NOMO-1 (cell line): ENCODE measurements around the gene DEFB127.
"Not testable (repeated sequence)": the region's sequence is repeated elsewhere in the genome, so short reads cannot be mapped to it uniquely, and the experiment has no call there.

Experiments used
- DNase-seq, 2 experiments: peaks; one replicate each; lab custom pipeline; 2025; ENCODE audit not compliant: unreplicated experiment in 2 of 2; lab: John Stamatoyannopoulos, UW

DEFB127 gene, protein sequence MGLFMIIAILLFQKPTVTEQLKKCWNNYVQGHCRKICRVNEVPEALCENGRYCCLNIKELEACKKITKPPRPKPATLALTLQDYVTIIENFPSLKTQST

DNA sequence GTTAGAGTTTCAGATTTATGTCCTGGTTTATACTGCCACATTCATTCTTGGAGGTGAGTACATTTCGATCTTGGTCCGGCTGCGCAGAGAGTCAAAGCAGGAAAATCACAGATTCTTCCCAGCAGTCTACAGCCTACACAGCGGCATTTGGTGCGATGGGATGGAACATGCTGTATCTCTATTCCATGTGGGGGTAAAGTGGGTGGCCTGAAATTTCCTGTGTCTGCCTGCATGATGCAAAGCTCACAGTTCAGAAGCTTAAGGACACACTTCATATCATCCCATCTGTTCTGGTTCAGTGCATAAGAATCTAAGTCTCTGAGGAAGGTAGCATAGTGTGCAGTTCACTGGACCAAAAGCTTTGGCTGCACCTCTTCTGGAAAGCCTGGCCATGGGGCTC, at the start of gene DEFB127:
TSS of gene DEFB127 (plus strand) at position 301 of the 400 bp plus-strand sequence. CDS start at position 392, 91 bp downstream.
- DNase-seq, result no peak

DNA sequence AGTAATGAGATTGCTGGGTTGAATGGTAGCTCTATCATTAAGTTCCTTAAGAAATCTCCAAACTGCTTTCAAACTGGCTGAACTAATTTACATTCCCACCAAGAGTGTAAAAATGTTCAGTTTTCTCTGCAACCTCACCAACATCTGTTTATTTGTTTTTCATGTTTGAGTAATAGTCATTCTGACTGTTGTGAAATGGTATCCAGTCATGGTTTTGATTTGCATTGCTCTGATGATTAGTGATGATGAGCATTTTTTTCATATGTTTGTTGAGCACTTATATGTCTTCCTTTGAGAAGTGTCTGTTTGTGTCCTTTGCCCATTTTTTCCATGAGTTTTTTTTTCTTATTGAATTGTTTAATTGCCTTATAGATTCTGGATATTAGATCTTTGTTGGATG, 44.9 kb upstream of the DEFB127 start:
- no peak for DNase-seq

DNA sequence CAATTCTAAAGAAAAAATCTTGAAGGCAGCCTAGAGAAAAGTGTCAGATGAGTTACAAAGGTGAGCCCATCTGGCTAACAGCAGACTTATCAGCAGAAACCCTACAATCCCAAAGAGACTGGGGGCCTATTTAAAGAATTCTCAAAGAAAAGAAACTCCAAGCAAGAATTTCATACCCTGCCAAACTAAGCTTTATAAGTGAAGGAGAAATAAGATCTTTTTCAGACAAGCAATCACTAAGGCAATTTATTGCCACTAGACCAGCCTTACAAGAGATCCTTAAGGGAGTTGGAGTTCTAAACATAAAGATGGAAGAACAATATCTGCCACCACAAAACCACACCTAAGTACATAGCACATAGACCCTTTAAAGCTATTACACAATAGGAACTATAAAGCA, 39.7 kb upstream of the DEFB127 start:
- DNase-seq, result no peak

DNA sequence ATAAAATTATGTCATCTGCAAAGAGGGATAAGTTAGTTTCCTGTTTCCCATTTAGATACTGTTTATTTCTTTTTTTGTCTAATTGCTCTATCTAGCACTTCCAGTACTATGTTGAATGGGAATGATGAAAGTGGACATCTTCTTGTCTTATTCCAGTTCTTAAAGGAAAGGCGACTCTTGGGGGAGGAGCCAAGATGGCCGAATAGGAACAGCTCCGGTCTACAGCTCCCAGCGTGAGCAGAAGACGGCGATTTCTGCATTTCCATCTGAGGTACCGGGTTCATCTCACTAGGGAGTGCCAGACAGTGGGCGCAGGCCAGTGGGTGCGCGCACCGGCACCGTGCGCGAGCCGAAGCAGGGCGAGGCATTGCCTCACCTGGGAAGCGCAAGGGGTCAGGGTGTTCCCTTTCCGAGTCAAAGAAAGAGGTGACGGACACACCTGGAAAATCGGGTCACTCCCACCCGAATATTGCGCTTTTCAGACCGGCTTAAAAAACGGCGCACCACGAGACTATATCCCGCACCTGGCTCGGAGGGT, 27.4 kb upstream of the DEFB127 start:
- DNase-seq, result not testable (repeated sequence)

DNA sequence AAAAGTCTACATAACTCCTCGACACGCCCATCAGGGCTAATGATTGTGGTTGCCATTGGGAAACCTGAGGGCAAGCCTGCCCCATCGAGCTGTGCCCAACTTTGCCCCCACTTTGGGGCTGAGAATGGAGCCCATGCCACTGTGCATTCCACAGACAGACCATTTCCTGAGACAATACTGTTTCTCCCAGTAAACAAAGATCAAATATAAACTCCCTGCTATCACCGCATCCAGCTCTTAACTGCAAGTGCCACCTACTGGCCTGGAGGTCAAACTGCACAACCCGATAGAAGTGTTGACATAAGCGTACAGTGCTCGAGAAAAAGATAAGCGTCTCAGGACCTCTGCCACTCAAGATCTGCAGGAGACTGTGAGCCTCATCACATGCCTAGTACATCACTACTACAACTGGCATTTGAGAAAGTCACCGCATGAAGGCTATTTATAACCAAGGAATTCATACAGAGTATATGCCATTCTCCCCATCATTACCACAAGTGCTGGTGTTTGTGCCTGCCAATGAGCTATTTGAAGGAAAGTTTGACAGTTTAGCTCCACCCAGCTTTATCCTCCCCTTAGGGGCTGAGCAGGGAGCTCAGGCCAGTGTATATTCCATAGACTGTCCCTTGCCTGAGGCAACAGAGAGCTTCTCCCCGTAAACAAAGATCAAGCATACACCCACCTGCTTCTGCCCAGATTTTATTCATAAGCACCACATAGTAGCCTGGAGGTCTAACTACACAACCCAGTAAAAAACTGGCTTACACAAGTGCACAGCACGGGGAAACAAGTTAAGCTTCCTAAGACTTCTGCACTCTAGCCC, 19.4 kb upstream of the DEFB127 start:
- no peak for DNase-seq

DNA sequence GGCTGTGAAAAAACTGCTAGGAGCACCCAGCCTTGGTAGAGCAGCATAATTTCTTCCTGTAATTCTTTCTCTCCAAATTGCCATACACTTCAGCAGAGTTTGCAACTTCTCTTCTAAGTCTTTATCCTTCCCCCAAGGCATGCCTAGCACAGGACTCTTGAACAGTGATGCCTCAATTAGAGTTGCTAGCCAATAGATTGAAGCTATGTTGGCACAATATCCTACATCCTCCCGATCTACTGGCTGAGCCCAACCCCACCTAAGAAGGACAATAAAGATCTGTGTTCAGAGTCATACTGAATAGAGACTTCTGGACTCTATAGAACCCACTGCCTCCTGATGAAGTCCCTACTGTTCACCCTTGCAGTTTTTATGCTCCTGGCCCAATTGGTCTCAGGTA, 15.0 kb upstream of the DEFB127 start, which contains the start of gene DEFB126:
TSS of gene DEFB126 (plus strand) at position 301 of the 400 bp plus-strand sequence. CDS start at position 340, 39 bp downstream.
- DNase-seq, result no peak

DNA sequence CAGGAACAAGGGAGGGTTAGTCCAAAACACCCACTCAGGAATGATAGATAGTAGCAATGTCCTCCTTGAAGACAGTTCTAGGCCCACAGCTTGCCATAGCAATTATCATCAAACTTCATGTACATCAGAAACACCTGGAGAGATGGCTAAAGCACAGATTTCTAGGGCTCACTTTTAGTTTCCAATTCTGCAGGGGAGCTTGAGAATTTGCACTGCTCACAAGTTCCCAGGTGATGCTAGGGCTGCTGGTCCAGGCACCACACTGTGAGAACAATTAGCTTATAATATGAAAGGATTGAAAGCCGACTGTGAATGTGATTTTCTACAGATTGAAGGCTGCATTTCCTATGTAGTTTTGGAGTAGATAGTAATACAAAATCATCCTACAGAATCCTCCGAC, 11.4 kb upstream of the DEFB127 start:
- DNase-seq, result no peak

DNA sequence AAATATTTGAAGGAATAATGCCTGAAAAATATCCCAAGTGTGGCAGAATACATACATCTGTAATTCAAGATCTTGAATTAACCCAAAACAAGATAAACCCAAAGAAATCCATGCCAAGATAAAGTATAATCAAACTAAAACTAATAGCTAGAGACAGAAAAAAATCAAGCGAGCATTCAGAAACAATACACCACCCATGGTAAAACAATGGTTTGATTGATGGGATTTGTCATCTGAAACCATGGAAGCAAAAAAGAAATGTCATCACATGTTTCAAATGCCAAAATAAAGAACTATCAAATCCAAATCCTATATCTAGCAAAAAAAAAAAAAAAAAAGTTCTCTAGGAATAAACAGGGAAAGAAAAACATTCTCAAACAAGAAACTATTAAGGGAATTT, 5.1 kb upstream of the DEFB127 start:
- DNase-seq, result no peak

DNA sequence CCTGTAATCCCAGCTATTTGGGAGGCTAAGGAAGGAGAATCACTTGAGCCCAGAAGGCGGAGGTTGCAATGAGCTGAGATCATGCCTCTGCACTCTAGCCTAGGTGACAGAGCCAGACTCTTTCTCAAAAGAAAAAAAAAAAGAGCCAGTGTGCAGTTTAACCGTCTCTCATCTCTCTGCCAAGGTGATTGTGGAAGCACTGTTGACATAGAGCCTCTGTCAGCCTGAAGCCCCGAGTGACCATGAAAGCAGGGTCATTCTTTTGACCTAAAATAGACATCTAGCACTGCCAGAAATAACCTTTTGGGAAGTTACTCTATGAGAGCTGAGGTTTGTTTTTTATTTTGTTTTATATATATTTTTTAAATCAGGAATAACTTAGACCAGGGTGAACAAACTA, 7.4 kb downstream of the DEFB127 start:
- no peak for DNase-seq

DNA sequence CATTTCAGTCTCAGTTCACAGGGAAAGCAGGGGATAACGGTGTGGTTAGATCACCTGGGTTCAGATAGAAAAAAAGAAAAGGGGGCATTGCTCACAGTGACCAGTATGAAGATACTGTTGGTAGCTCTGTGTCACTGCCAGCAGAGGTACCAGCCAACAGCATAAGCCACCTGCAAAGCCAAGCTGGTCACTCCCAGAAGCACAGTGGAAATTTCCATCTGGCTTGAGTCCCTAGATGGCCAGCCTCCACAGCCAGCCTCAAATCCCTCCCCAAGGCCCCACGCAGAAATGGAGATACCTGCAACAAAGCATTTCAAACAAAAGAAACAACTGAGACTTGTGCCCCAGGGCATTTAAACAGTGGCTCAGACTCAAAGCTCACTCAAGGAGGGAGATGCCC, 11.6 kb downstream of the DEFB127 start:
- no peak for DNase-seq

DNA sequence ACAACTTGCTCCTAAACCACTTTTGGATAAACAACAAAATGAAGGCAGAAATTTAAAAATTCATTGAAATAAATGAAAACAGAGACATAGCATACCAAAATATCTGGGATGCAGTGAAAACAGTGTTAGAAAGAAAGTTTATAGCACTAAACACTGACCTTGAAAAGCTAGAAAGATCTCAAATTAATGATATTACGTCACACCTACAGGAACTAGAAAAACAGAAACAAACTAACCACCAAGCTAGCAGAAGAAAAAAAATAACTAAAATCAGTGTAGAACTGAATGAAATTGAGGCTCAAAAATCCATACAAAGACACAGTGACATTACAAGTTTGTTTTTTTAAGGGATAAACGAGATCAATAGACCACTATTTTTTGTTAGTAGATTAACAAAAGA, 27.0 kb downstream of the DEFB127 start:
- no peak for DNase-seq

DNA sequence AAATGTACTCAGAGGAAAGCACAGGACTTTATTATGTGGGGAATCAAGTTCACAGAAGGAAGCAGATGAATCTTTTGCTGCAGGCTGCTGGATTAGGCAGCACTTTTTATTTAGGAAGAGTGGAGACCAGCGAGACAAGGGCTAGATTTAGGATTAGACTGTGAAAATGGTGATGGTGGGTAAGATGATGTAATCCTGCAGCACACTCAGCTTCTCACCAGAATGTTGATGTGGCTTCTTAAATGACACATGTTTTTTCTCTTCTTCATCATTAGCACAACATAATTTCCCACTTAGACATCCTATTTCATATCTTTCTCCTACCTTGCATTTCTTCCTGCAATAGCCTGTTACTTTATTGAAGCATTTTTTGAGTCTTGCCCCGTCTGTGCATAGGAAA, 30.5 kb downstream of the DEFB127 start:
- DNase-seq, result no peak

DNA sequence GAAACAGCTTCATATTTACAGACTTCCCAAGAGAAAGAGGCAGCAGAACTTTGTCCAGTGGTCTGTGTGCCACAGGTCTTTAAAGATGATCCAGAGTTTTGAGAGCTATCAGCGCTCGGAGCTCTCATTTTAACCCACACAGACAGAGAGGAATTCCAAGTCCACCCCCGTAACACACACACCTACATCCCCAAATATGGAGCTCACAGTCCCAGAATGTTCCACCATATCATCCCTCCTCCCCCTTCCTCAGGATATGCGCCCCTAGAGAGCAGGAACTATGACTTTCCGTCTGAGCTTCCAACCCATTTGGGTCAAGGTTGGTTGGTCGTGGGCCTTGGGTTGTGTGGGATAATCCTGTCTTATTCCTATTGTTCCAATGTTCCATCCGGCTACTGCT, 32.4 kb downstream of the DEFB127 start, which contains the start of gene DEFB128:
TSS of gene DEFB128 (minus strand) at position 101 of the 400 bp plus-strand sequence. CDS start at position 13, 88 bp downstream.
- DNase-seq, result no peak

DNA sequence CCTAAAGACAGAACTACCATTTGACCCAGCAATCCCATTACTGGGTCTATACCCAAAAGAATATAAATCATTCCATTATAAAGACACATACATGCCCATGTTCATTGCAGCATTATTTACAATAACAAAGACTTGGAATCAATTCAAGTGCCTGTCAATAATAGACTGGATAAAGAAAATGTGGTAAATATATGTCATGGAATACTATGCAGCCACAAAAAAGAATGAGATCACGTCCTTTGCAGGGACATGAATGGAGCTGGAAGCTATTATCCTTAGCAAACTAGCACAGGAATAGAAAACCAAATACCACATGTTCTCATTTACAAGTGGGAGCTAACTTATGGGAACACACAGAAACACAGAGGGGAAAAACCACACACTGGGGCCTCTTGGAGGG, 41.0 kb downstream of the DEFB127 start:
- DNase-seq, result no peak

DNA sequence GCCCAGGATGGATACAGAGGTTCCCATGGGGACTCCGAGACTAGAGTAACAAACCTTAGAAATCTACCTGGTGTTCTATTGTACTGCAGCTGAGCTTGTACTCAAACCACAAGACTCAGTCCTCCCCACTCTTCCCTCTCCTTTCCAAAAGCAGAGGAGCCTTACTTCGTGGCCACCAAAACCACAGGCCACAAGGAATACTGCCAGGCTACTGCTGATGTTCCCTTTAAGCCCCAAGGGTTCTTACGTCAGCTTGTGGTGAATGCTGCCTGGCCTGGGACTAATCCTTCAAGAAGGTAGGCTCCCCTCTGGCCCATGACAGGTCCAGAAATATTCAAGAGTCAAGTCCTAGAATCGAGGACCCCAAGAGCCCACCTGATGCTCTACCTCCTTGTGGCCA, 42.7 kb downstream of the DEFB127 start:
- no peak for DNase-seq

DNA sequence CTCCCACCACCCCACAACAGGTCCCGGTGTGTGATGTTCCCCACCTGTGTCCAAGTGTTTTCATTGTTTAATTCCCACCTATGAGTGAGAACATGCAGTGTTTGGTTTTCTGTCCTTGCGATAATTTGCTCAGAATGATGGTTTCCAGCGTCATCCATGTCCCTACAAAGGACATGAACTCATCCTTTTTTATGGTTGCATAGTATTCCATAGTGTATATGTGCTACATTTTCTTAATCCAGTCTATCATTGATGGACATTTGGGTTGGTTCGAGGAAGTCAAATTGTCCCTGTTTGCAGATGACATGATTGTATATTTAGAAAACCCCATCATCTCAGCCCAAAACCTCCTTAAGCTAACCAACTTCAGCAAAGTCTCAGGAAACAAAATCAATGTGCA, 46.4 kb downstream of the DEFB127 start:
- not testable (repeated sequence) for DNase-seq
